ENCODE measurements around the gene KAT5. TPM values are rescaled to one million over a fixed set of nuclear protein-coding genes. Genes with fewer than 3 reads are reported as not detected.
A peak's percentile ranks its signal among the peaks of the same experiment; 100 is the strongest.

The KAT5 gene
- total and polyA plus RNA-seq, 2 of the 13 experiments (the other 11 are each of a cell fraction or from before 2014, with no cell fraction given): 35.2 to 48.3 TPM

DNA sequence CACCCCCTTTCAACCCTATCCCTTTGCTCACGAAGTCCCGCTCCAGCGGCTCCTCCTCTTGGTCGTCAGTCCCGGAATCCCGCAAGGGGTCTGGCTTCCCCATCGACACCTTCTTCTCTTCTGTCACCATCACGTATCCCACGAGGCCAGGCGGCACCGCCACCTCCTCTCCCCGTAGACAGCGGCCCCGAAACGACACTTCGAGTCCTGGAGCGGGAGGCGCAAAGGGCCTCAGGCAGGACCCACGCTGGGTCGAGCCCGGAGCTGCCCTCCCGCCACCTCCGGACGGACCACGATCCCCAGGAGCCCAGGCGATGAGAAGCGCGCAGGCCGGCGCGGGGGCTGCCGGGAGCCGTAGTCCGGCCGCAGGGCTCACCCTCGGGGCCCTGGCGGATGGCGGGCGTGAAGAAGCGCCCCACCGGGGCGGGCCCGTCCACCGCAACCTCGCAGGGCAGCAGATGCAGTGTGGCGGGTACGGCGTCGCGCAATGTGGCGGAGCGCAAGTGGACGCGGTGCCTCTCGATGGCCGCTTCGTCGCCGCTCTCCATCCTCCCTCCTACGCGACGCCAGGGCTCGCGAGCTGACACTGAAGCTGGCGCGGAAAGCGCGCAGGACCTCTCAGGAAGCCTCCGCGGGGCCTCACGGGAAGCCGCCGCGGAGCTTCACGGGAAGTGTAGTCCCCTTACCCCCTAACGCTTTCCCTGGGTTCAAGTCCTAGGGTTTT lies 8.3 kb downstream of the KAT5 start, which contains the start of gene RNASEH2C:
RNASEH2C (minus strand) TSS at position 588 of the 724 bp plus-strand sequence; CDS start at position 548, 40 bp downstream.
- ChIA-PET CTCF (ENCODE audit: low intra/inter-chr PET ratio, low total read pairs) (no interaction called here), POLR2A (interaction anchor here (0.6 to 3.6 kb wide), 14 partner anchors 9 to 289 kb away, joined by 3 to 56 read pairs (median 5); partner anchors contain the start of genes CCDC85B, CFL1, FIBP and KAT5)
- H3K79me2 ChIP-seq (ENCODE audit: insufficient read depth, low read length): peaks cover 13% of the 10 kb centered on the region
- BruUV-seq (replicated peaks): TSS peak; percentile 71
- FAIRE-seq (peak; percentile 76), DNase-seq (ENCODE audit: low spot score) (peak; percentile 65), ATAC-seq (peak; percentile 92)
- H2AFZ ChIP-seq (ENCODE audit: low read length): no peak within 1 kb of the TSS
- peaks cover 26% of the 10 kb centered on the region for H3K4me1 ChIP-seq (ENCODE audit: insufficient read depth, low read length)
- H4K20me1 ChIP-seq (ENCODE audit: insufficient read depth, low read length): peaks cover 8% of the 10 kb centered on the region
- peak within 1 kb of the TSS; percentile 47 for H3K27ac ChIP-seq (ENCODE audit: extremely low read length, insufficient read depth, low read length)
- H3K9ac ChIP-seq (ENCODE audit: insufficient read depth, low read depth, low read length): peak within 1 kb of the TSS; percentile 79
- H3K9me3 ChIP-seq (ENCODE audit: low read length): no peaks in the 10 kb centered on the region
- in situ Hi-C loops (cut with HindIII; ENCODE audit: extremely low pct_ligation_motif_present, low pct_unique_long_range_greater_than_20kb): no loop called here
- intact Hi-C loops (cut with micrococcal nuclease; ENCODE audit: unreplicated experiment): no loop called here
- under 1% methylated on average over 22 of the region's 76 CpGs for WGBS (ENCODE audit: low lambda C conversion rate)
- H3K4me2 ChIP-seq (ENCODE audit: low read depth, low read length): peak within 1 kb of the TSS; percentile 93
- peaks cover 19 to 37% of the 10 kb centered on the region in 2 experiments for H3K36me3 ChIP-seq (replicated peaks in 1 of 2; ENCODE audit: control insufficient read depth in 1 of 2, insufficient read depth in 2 of 2, low read length in 2 of 2)
- H3K27me3 ChIP-seq (ENCODE audit: control insufficient read depth in 1 of 2, insufficient read depth in 2 of 2, low read length in 2 of 2): no peaks in the 10 kb centered on the region; a peak in 1 of 5 replicates
- peak within 1 kb of the TSS; percentile 76 to 89 (median 87) for H3K4me3 ChIP-seq (replicated peaks in 1 of 3; ENCODE audit: insufficient read depth in 1 of 3, low read depth in 2 of 3, low read length in 3 of 3)
- TF ChIP-seq ARID3A (IDR thresholded peaks at IDR 0.05; ENCODE audit: low read depth, low read length) (no peak), SPEN (CRISPR knock-in tag; IDR thresholded peaks at IDR 0.05; ENCODE audit: low read depth) (peak; percentile 86), GMEB1 (CRISPR knock-in tag; IDR thresholded peaks at IDR 0.05; ENCODE audit: borderline replicate concordance) (peak; percentile 87), ARID2 (CRISPR knock-in tag; IDR thresholded peaks at IDR 0.05; ENCODE audit: borderline replicate concordance) (no peak), SKI (IDR thresholded peaks at IDR 0.05; ENCODE audit: partially characterized antibody) (no peak), KLF16 (CRISPR knock-in tag; IDR thresholded peaks at IDR 0.05) (peak in 1 of 2 experiments; percentile 82; a peak in 2 of 4 replicates), THRA (CRISPR knock-in tag; IDR thresholded peaks at IDR 0.05; ENCODE audit: borderline replicate concordance) (peak; percentile 42; the same call in 1 of the 2 replicates), CAMTA2 (CRISPR knock-in tag; IDR thresholded peaks at IDR 0.05; ENCODE audit: borderline replicate concordance) (no peak), ELF4 (CRISPR knock-in tag; IDR thresholded peaks at IDR 0.05; ENCODE audit: borderline replicate concordance) (no peak), SIX1 (CRISPR knock-in tag; IDR thresholded peaks at IDR 0.05; ENCODE audit: borderline replicate concordance) (no peak), NFKB2 (CRISPR knock-in tag; IDR thresholded peaks at IDR 0.05; ENCODE audit: borderline replicate concordance) (peak; percentile 39; the same call in 1 of the 2 replicates), RXRB (CRISPR knock-in tag; IDR thresholded peaks at IDR 0.05; ENCODE audit: borderline replicate concordance) (peak; percentile 37; the same call in 1 of the 2 replicates), ZNF773 (CRISPR knock-in tag; IDR thresholded peaks at IDR 0.05; ENCODE audit: borderline replicate concordance) (no peak), ZNF550 (CRISPR knock-in tag; IDR thresholded peaks at IDR 0.05; ENCODE audit: borderline replicate concordance) (no peak)
- TF ChIP-seq, protein P1, sequence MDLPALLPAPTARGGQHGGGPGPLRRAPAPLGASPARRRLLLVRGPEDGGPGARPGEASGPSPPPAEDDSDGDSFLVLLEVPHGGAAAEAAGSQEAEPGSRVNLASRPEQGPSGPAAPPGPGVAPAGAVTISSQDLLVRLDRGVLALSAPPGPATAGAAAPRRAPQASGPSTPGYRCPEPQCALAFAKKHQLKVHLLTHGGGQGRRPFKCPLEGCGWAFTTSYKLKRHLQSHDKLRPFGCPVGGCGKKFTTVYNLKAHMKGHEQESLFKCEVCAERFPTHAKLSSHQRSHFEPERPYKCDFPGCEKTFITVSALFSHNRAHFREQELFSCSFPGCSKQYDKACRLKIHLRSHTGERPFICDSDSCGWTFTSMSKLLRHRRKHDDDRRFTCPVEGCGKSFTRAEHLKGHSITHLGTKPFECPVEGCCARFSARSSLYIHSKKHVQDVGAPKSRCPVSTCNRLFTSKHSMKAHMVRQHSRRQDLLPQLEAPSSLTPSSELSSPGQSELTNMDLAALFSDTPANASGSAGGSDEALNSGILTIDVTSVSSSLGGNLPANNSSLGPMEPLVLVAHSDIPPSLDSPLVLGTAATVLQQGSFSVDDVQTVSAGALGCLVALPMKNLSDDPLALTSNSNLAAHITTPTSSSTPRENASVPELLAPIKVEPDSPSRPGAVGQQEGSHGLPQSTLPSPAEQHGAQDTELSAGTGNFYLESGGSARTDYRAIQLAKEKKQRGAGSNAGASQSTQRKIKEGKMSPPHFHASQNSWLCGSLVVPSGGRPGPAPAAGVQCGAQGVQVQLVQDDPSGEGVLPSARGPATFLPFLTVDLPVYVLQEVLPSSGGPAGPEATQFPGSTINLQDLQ (CRISPR knock-in tag; IDR thresholded peaks at IDR 0.05): no peak
